ENCODE measurements around the gene LCNL1.

The LCNL1 gene

GRCh38 chr9:137017791-137018497 is 35.2 kb downstream of the LCNL1 start:
- H3K4me3 ChIP-seq (ENCODE audit: insufficient read depth, low read depth, low read length) = no peak overlapping the region
- H3K36me3 ChIP-seq (ENCODE audit: control insufficient read depth, insufficient read depth, low read length) = peaks cover 5% of the 10 kb centered on the region
- no peaks in the 10 kb centered on the region for H3K9me3 ChIP-seq (ENCODE audit: control insufficient read depth, low read length)
- H3K27ac ChIP-seq (ENCODE audit: insufficient read depth, low read depth, low read length, poor library complexity, severe bottlenecking) = no peak overlapping the region
- H3K4me1 ChIP-seq (ENCODE audit: control insufficient read depth, insufficient read depth, low read length) = peaks cover 2% of the 10 kb centered on the region
- WGBS, 2 experiments = 95 to 96% methylated on average over 41 to 45 of the region's 45 CpGs
- no peaks in the 10 kb centered on the region for H3K27me3 ChIP-seq (ENCODE audit: control insufficient read depth, insufficient read depth, low read length, poor library complexity, severe bottlenecking)

- Histone ChIP-seq H3K27me3 (ENCODE audit: control insufficient read depth, insufficient read depth, low read length, poor library complexity, severe bottlenecking) (no peaks in the 10 kb centered on the region), H3K4me3 (ENCODE audit: insufficient read depth, low read depth, low read length) (no peak overlapping the region), H3K27ac (ENCODE audit: insufficient read depth, low read depth, low read length, poor library complexity, severe bottlenecking) (no peak overlapping the region), H3K9me3 (ENCODE audit: control insufficient read depth, low read length) (no peaks in the 10 kb centered on the region), H3K4me1 (ENCODE audit: control insufficient read depth, insufficient read depth, low read length) (peaks cover 12% of the 10 kb centered on the region), H3K36me3 (ENCODE audit: control insufficient read depth, insufficient read depth, low read length) (peaks cover 5% of the 10 kb centered on the region)
- 93 to 94% methylated on average over 36 of the region's 36 CpGs for whole genome bisulfite sequencing, 2 experiments
Measured at GRCh38 chr9:137018761-137019559, 36.2 kb downstream of the LCNL1 start.

GRCh38 chr9:137019891-137020683 is 37.3 kb downstream of the LCNL1 start:
- H3K27ac ChIP-seq (ENCODE audit: insufficient read depth, low read depth, low read length, poor library complexity, severe bottlenecking) = no peak overlapping the region
- H3K36me3 ChIP-seq (ENCODE audit: control insufficient read depth, insufficient read depth, low read length) = peaks cover 5% of the 10 kb centered on the region
- H3K4me3 ChIP-seq (ENCODE audit: insufficient read depth, low read depth, low read length) = no peak overlapping the region
- H3K9me3 ChIP-seq (ENCODE audit: control insufficient read depth, low read length) = no peaks in the 10 kb centered on the region
- H3K4me1 ChIP-seq (ENCODE audit: control insufficient read depth, insufficient read depth, low read length) = peaks cover 18% of the 10 kb centered on the region
- whole genome bisulfite sequencing, 2 experiments = 93% methylated on average over 34 of the region's 34 CpGs
- H3K27me3 ChIP-seq (ENCODE audit: control insufficient read depth, insufficient read depth, low read length, poor library complexity, severe bottlenecking) = no peaks in the 10 kb centered on the region

- H3K4me3 ChIP-seq (ENCODE audit: insufficient read depth, low read depth, low read length) = no peak overlapping the region
- H3K27ac ChIP-seq (ENCODE audit: insufficient read depth, low read depth, low read length, poor library complexity, severe bottlenecking) = no peak overlapping the region
- no peaks in the 10 kb centered on the region for H3K27me3 ChIP-seq (ENCODE audit: control insufficient read depth, insufficient read depth, low read length, poor library complexity, severe bottlenecking)
- no peaks in the 10 kb centered on the region for H3K9me3 ChIP-seq (ENCODE audit: control insufficient read depth, low read length)
- peaks cover 26% of the 10 kb centered on the region for H3K4me1 ChIP-seq (ENCODE audit: control insufficient read depth, insufficient read depth, low read length)
- H3K36me3 ChIP-seq (ENCODE audit: control insufficient read depth, insufficient read depth, low read length) = no peaks in the 10 kb centered on the region
- WGBS, 2 experiments = 95 to 96% methylated on average over 32 of the region's 32 CpGs
Measured at GRCh38 chr9:137020771-137021567, 38.2 kb downstream of the LCNL1 start.

GRCh38 chr9:137021568-137021978 is 38.8 kb downstream of the LCNL1 start:
- no peaks in the 10 kb centered on the region for H3K9me3 ChIP-seq (ENCODE audit: control insufficient read depth, low read length)
- H3K27me3 ChIP-seq (ENCODE audit: control insufficient read depth, insufficient read depth, low read length, poor library complexity, severe bottlenecking) = no peaks in the 10 kb centered on the region
- 89 to 93% methylated on average over 6 of the region's 6 CpGs for WGBS, 2 experiments
- no peak overlapping the region for H3K27ac ChIP-seq (ENCODE audit: insufficient read depth, low read depth, low read length, poor library complexity, severe bottlenecking)
- no peaks in the 10 kb centered on the region for H3K36me3 ChIP-seq (ENCODE audit: control insufficient read depth, insufficient read depth, low read length)
- H3K4me1 ChIP-seq (ENCODE audit: control insufficient read depth, insufficient read depth, low read length) = peaks cover 32% of the 10 kb centered on the region
- no peak overlapping the region for H3K4me3 ChIP-seq (ENCODE audit: insufficient read depth, low read depth, low read length)

- Histone ChIP-seq H3K4me1 (ENCODE audit: control insufficient read depth, insufficient read depth, low read length) (peaks cover 37% of the 10 kb centered on the region), H3K36me3 (ENCODE audit: control insufficient read depth, insufficient read depth, low read length) (no peaks in the 10 kb centered on the region), H3K4me3 (ENCODE audit: insufficient read depth, low read depth, low read length) (no peak overlapping the region), H3K9me3 (ENCODE audit: control insufficient read depth, low read length) (no peaks in the 10 kb centered on the region), H3K27ac (ENCODE audit: insufficient read depth, low read depth, low read length, poor library complexity, severe bottlenecking) (no peak overlapping the region), H3K27me3 (ENCODE audit: control insufficient read depth, insufficient read depth, low read length, poor library complexity, severe bottlenecking) (peaks cover 2% of the 10 kb centered on the region)
- 61 to 63% methylated on average over 30 of the region's 30 CpGs for WGBS, 2 experiments
Measured at GRCh38 chr9:137021979-137022661, 39.3 kb downstream of the LCNL1 start.

- no peaks in the 10 kb centered on the region for H3K36me3 ChIP-seq (ENCODE audit: control insufficient read depth, insufficient read depth, low read length)
- peaks cover 7% of the 10 kb centered on the region for H3K27me3 ChIP-seq (ENCODE audit: control insufficient read depth, insufficient read depth, low read length, poor library complexity, severe bottlenecking)
- H3K4me3 ChIP-seq (ENCODE audit: insufficient read depth, low read depth, low read length) = no peak overlapping the region
- H3K9me3 ChIP-seq (ENCODE audit: control insufficient read depth, low read length) = no peaks in the 10 kb centered on the region
- no peak overlapping the region for H3K27ac ChIP-seq (ENCODE audit: insufficient read depth, low read depth, low read length, poor library complexity, severe bottlenecking)
- WGBS, 2 experiments = 94 to 96% methylated on average over 23 of the region's 23 CpGs
- H3K4me1 ChIP-seq (ENCODE audit: control insufficient read depth, insufficient read depth, low read length) = peaks cover 41% of the 10 kb centered on the region
Measured at GRCh38 chr9:137022662-137023008, 39.8 kb downstream of the LCNL1 start.

- Histone ChIP-seq H3K9me3 (ENCODE audit: control insufficient read depth, low read length) (no peaks in the 10 kb centered on the region), H3K27ac (ENCODE audit: insufficient read depth, low read depth, low read length, poor library complexity, severe bottlenecking) (peak overlapping the region; percentile 40), H3K36me3 (ENCODE audit: control insufficient read depth, insufficient read depth, low read length) (no peaks in the 10 kb centered on the region), H3K4me3 (ENCODE audit: insufficient read depth, low read depth, low read length) (no peak overlapping the region), H3K4me1 (ENCODE audit: control insufficient read depth, insufficient read depth, low read length) (peaks cover 41% of the 10 kb centered on the region), H3K27me3 (ENCODE audit: control insufficient read depth, insufficient read depth, low read length, poor library complexity, severe bottlenecking) (peaks cover 8% of the 10 kb centered on the region)
- 58 to 64% methylated on average over 7 of the region's 7 CpGs for WGBS, 2 experiments
Measured at GRCh38 chr9:137023157-137023556, 40.4 kb downstream of the LCNL1 start.

- Histone ChIP-seq H3K9me3 (ENCODE audit: control insufficient read depth, low read length) (no peaks in the 10 kb centered on the region), H3K27me3 (ENCODE audit: control insufficient read depth, insufficient read depth, low read length, poor library complexity, severe bottlenecking) (peaks cover 11% of the 10 kb centered on the region), H3K36me3 (ENCODE audit: control insufficient read depth, insufficient read depth, low read length) (no peaks in the 10 kb centered on the region), H3K27ac (ENCODE audit: insufficient read depth, low read depth, low read length, poor library complexity, severe bottlenecking) (peak overlapping the region; percentile 40), H3K4me3 (ENCODE audit: insufficient read depth, low read depth, low read length) (no peak overlapping the region), H3K4me1 (ENCODE audit: control insufficient read depth, insufficient read depth, low read length) (peaks cover 41% of the 10 kb centered on the region)
- WGBS, 2 experiments = 77 to 81% methylated on average over 15 of the region's 15 CpGs
Measured at GRCh38 chr9:137023583-137023991, 40.8 kb downstream of the LCNL1 start.
